IMR-90 (cell line): ENCODE measurements around the gene CXorf38.

Source experiments
- CTCF ChIP-seq: conservative IDR thresholded peaks from 2 replicates; pipeline ENCODE4 v1.5.1; 2012; ENCODE audit warnings: mild to moderate bottlenecking, low read depth, low read length, improper control_type of control experiment
- ELK1 ChIP-seq: fragments of 150-350 bp; IDR thresholded peaks from 2 replicates; pipeline ENCODE4 v1.6.1; 2016; ENCODE audit warnings: low read depth, mild to moderate bottlenecking, low read length, moderate library complexity, borderline replicate concordance
- MAZ ChIP-seq: IDR thresholded peaks from 2 replicates; pipeline ENCODE4 v1.6.1; 2012; ENCODE audit warnings: low read depth, mild to moderate bottlenecking, low read length, improper control_type of control experiment, moderate library complexity, borderline replicate concordance
- MXI1 ChIP-seq: IDR thresholded peaks from 2 replicates; pipeline ENCODE4 v1.6.1; 2012; ENCODE audit warnings: low read depth, mild to moderate bottlenecking, low read length, moderate library complexity, borderline replicate concordance
- NFE2L2 ChIP-seq: fragments of 150-350 bp; IDR thresholded peaks from 2 replicates; pipeline ENCODE4 v1.6.1; 2016; ENCODE audit warnings: low read depth, mild to moderate bottlenecking, low read length
- POLR2A ChIP-seq: IDR thresholded peaks from 2 replicates; pipeline ENCODE4 v1.6.1; 2012; ENCODE audit warnings: mild to moderate bottlenecking, low read depth, low read length

GRCh38 chrX:40694802-40695201, 47.4 kb upstream of the CXorf38 start:
- TF ChIP-seq CTCF (no peak), MAZ (no peak), POLR2A (no peak), ELK1 (no peak), MXI1 (no peak), NFE2L2 (no peak)
